ENCODE data around the gene SMIM20.

DNA sequence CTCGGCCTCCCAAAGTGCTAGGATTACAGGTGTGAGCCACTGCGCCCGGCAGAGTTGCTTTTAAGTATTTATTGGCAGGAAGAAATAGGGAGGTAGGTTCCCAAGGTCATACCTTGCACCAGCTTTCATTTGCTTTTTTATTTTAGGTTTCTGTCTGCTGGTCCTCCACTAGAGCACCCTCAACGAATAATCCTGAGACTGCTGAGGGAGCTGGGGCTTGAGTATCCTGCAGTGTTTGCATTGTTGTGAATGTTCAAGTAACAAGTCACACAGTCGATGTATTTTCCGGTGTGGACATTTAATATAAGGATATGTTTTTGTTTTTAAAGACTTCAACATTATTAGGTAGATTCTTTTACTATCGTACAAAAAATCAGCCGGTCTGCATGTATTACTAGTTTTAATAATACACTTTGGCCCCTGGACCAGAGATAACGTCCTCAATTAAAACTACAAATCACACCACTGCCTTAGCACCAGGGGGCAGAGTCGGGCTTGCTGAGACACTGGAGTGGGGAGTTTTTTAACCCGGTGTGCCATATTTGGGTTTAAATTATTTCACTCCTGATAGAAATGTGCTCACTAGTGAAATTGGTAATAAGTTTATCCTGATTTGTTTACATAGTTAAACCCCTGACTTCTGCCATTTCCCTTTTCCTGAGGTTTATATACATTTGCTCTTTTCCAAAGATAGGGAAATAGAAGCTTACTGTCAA lies 11.6 kb downstream of the SMIM20 start:
- peak in 1 of 3 experiments; percentile 24 for TF ChIP-seq CTCF (IDR thresholded peaks at IDR 0.05)
- TF ChIP-seq POLR2A (IDR thresholded peaks at IDR 0.05) = no peak
